AML-193 (cell line): ENCODE data around the gene IL3.

Experiments used
- DNase-seq, 2 experiments: peaks; one replicate each; lab custom pipeline; 2025; lab: John Stamatoyannopoulos, UW

IL3 gene

DNA sequence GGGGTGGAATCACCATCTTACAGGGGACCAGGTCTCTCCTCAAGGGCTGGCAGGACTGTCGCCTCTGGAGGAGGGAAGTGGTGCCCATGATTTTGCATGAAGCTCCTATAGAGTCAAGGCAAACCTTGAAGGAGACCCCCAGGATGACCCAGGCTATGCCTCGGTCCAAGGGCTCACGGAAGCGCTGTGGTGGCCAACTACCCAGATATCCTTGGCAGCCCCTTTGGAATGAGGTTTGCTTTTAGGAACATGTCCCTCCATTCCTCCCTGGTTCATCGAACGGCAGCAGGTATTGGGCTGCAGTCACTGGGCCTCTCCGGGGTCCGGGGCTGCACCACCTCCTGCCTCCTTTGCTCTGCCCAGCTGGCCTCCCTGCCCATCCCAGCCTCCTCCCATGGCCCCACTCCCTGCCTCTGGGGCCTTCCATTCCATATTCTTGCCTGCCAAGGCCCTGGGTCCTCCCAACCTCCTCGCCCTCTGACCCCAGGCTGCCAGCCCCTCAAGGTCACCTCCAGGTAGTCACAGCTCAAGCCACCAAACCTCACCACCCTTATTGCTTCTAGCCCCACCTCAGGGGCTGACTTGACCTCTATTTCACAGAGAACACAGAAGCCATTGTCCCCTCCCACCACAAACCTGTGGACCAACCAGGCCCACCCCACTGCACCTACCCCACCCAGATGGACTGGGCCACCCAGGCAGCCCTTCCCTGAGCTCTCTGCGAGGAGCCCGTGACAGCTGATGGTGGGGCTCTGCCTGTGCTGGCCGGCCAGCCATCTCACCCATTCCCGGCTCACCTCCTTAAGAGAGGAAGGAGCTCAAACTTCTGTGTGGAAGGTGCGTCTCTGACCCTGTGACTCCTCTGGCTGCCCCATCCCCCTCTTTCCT lies 3.6 kb upstream of the IL3 start:
- DNase-seq: no peak

DNA sequence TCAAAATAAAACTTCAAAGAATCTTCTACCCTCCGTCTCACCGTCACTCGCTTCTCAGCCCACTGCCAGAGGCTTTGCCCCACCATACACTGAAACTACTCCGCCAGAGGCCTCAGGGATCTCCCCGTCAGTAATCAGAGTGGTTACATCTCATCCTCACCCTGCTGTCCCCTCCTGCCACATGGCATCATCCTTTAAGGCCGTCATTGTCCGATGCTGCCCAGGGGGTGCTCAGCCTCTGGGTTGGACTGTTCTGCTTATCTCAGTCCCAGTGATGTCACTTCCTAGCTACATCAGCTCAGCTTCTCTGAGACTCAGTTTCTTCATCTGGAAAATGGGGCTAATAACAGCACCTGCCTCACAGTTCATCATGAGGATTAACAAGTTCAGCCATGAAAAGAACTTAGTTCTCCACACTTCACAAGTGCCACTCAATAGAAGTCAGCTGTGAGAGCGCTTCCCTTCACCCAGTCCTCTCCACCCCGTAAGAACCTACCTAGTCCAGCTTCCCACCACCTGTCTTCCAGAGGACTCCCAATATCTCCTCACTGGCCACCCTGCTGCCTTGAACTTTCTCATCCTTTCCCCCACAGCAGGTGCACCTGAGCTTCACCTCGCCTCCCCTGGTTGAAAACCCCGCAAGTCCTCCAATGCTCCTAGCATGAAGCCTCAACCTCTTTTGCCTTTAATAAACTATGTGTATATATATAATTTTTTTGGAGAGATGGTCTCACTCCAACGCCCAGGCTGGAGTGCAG lies 2.8 kb upstream of the IL3 start:
- DNase-seq: no peak

DNA sequence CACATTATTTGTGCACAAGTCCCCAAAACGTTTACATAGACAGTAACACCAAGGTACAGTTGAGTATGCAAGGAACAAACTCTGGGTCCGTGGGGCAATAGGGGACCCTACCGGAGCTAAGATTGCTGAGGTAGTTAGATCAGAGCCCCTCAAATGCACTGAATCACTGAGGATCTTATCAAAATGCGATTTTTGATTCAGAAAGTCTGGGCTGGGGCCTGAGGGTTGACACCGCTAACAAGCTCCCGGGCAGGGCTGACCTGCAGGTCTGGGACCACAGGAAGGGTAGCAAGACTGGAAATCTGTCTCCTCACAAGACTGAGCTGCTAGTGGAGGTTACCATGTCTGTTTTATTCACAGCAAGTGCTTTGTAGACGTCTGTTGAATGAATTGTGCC lies 1.8 kb upstream of the IL3 start:
- no peak for DNase-seq

DNA sequence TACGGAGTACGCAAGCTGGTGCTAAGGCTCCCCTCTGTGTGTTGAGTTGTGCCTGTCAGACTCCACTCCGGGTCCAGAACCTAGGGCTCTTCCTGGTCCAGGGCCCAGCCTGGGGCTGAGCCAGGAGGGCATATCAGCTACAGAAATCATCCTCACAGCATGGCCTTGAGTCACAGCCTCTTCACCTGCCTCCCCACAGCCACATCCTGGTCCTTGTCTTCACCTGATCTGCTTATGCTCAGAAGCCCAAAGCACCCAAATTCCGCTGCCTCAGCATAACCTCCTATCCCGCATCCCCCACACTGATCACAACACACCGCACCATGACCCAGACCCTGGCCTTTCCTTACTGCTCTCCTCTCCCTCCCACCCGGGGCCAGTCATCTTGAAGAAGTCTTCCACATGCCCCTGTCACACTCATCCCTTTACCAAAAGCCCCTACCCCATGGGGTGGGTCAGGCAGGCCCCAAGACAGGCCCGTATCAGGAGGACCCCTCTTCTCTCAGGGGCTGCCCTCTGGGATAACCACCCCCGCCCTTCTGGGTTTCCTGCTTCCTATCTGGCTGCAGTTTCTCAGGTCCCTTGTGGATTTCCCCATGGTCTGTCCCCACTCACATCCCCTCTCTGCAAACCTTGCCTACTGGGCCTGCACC lies 1.3 kb upstream of the IL3 start:
- DNase-seq: no peak

DNA sequence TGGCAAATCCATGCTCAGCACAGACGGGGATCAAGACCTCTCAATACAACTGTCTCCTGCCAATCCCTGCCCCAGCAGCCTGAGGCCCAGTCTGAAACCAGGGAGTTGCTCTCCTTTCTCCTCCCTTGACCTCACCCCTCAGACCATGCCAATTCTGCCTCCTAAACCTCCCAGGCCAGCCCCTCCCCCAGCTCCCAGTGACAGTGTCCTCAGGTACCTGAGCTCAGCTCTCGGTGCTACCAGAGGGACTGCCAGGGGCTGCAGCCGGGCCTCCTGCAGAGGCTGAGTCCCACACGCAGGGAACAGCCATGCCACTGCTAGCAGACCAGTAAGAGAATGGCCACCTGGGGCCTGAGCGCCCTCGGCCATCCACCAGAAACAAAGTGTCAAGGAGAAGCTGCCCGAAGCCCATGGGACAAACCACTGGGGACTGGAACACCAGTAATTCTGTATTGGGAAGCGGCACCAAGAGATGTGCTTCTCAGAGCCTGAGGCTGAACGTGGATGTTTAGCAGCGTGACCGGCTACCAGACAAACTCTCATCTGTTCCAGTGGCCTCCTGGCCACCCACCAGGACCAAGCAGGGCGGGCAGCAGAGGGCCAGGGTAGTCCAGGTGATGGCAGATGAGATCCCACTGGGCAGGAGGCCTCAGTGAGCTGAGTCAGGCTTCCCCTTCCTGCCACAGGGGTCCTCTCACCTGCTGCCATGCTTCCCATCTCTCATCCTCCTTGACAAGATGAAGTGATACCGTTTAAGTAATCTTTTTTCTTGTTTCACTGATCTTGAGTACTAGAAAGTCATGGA lies 557 bp upstream of the IL3 start:
- no peak for DNase-seq

DNA sequence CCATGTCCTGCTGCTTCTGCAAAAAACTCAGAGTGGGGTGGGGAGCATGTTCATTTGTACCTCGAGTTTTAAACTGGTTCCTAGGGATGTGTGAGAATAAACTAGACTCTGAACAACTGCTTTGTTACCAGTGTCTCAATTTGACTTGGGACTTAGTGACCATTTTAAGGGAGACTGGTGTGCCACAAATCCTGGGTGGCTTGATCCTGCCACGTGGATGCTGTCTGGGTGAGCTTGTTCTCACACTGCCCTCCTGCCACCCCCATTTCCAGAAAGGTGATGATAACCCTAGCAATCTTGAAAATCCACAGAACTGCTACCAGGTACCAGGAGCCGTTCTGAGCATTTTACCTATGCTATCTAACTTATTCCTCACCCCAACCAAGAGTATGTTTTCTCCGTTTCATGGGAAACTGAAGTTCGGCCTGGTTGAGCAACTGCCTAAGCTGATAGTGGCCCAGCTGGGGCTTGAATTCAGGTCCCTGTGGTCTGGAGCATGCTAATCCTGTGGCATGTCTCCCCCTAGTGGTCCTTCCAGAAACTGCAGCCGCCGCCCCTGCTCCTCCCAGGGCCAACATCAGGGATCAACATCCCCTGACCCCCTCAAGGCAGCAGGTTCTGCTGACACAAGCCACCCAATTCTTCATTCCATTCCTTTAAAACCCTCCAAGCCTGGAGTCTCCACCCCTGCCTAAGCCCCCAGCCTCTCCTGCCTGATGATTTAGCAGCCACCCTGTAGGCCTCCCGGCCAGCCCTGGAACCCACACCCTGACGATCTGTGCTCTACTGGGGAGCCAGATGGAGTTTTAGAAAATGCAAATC lies 2.8 kb downstream of the IL3 start:
- peak; percentile 23 to 47 for DNase-seq

DNA sequence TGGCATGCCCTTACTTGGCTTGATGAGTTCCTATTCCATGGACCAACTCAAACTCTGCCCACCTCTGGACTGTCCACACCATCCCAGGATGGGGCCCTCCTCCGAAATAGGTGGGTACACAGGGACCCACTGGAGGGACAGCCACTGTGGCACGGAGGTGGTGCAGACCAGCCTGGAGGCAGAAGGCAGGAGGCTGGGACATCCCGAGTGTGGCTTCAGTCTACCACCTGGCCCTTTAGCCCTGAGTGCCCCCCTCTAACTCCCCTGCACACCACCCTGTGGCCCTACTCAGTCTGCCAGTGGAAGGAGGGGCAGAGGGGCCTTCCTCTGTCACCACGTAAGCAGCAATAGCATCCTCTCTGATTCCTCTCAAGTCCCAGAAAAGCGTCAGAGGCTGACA lies 3.7 kb downstream of the IL3 start:
- no peak for DNase-seq

DNA sequence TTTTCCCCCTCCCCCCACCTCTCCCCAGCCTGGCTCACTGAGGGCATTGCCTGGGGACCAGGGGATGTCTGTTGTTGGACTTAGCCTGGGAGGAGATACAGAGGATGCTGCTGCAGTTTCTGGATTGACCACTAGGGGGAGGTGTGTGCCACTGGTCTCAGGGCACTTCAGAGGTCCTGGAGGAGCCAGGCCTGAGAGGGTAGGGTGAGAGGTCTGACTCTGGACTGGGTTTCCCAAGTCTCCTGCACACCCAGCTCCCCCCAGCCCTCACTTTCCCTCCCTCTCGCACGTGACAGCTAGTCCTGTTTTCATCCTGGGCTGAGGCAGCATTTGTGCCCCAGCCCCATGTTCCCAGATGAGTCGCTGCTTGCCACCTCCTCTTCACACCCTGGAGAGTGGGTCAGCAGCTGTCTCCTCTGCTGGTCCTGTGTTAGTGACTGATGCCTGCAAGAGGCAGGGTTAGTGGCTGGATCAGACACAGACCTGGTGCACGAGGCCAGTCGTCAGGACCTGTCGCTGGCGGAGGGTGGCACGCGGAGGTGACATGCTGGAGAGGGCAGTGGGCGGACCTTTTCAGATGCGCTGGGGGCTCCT lies 4.4 kb downstream of the IL3 start:
- peak; percentile 60 to 65 for DNase-seq

DNA sequence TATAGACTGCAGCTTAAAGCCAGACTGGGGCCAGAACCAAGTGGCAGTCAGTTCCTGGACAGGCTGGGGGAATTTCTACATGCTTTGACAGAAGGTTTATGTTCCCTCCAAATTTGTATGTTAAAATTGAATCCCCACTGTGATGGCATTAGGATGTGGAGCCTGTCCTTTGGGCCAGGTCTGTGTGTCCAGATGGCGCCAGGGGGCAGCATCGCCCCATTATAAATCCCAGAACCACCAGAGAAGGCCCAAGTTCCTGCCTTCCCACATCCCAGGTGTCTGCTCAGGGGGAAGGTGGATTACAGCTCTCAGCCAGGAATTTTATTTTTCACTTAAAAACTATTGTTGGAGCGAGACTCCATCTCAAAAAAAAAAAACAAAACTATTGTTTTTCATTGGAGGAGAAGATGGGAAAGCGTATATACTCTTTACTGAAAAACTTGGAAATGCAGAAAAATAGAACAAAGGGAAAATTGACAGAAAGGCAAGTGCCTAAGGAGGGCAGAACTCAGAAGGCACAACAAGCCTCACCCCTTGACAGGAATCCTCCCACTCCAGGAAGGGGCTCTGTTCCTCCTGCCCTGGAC lies 5.0 kb downstream of the IL3 start:
- DNase-seq: peak; percentile 20

DNA sequence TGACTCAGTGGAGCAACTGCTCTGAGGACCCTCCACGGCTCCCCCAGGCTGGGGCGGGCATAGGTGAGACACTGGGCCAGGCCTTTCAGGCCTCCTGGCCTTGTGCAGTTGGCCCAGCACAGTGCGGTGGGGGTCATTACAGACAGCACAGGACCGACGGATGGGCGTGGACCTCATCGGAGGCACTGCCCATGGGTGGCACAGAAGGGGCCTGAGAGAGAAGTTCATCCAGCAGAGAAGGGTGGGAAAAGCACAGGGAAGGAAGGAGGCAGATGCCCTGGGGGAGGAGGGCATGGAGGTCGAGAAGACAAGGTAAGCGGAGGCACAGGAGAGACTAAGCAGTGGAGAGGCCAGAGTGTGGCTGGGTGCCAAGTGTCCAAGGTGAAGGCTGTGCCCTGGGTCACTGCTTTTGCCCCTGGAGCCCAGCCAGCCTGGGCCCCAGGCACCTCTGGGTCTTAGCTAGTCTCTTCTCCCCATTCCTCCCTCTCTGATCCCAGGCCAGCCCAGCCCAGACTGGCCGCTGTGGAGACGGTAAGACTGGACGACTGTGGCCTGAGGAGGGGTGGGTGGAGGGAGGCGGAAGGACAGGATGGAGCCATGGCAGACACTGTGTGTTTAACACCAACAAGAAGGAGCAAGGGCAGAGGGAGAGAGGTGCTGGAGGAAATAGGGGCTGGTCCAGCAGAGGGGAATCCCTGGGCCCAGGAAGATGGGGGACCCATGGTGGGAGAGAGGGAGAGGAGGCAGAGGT lies 5.7 kb downstream of the IL3 start:
- no peak for DNase-seq

DNA sequence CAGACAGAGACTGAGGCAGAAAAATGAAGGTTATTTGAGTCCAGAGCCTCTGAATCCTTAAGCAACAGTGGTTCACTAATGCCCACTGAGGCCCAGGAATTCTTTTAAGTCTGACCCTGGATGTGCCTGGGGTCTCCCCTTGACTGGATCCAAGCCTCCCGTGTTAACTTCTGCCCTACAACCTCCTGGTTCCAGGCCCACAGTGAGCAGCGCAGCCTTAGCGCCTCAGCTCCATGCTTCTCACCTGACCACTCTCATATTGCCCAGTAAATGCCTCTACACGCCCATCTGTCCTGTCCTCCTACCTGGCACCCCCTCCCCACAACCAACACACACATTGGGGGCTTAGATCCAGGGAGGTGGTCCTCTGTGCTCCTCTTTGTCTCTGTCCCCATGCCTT lies 6.4 kb downstream of the IL3 start:
- DNase-seq: no peak

DNA sequence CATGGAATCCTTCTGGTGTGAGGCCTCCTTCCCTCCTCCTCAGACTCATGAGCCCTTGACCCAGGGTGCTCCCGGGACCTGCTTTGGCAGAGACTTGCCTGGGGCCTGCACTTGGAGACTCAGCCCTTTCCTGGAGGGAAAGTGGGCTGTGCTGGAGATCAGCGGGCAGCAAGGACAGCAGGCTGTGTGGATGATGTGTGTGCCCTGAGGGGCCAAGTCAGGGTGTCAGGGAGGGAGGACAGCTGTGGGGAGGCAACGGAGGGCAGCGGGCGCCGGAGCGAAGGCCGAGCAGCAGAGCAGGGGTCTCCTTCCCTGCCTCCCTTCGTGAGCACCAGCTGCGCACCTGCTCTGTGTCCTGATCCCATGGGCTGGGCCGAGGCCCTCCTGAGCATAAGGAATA lies 7.0 kb downstream of the IL3 start:
- no peak for DNase-seq

DNA sequence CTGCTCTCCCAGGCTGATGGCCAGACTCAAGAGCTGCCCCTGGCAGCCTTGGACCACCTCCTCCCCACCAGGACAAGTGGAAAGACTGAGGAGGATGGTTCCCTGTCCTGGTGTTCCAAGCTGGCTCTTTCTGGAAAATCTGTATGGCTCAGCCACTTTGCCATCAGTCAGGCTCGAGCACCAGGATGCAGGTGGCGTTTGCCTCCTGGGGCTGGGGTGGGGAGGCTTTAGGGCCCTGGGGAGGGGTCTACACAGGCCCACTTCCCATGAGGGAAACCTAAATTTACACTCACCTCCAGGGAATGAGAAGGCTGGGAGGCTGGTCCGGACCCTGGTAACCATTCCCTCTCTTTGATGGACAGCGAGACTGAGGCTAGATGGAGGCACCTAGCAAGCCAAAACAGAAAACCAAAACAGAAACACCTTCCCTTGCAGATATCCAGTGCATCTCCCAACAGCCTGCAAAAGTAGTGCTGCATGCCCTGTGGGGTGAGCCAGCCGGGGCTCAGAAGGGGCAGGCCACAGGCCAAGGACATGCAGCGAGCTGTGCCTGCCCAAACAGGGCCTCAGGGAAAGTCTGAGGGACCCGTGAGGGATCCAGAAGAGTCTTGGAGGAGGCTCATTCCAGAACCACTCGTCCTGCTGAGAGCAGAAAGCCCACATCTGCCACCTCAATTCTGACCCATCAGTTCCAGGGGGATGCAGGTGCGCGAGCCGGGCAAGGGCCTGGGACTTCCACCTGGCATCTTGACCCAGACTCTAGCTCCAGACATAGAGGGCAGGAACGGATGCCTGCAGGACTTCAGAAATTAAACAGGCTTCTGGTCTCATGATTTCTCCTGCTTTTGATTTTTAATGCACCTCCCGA lies 7.7 kb downstream of the IL3 start:
- no peak for DNase-seq

DNA sequence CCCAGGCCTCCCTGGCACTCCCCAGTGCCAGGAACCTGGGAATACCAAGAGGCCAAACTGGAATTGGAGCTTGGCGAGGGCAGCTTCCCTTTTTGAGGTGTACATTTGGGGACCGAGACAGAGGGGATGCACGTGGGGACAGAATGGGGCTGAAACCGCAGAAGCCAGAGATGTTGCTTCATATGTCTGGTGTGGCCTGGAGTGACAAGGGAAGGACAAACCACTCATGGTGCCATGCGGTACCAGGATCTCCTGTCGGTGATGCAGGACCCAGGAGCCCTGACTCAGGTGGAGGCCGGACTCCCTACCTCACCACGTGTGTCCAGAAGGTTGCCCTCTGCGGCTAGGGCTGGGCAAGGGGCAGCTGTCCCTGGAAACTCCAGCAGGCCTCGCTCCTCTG lies 9.1 kb downstream of the IL3 start:
- peak; percentile 15 to 28 for DNase-seq

DNA sequence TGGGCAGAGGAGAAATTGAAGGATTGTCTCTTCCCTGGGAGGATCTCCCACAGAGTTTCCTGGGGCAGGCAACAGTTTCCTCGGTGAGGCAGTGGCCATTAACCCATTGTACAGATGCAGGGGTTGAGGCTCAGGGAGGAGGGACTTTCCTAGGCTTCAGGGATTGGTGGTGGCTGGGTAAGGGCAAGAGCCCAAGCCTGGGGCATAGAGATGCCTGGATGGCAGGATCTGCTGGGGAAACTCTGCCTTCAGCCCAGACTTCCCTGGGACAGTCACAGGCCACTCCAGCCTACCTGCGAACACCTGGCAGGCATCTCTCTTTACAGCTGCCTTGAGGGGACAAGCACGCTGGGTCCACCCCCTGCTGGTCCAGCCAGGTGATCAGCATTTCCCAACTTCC lies 9.5 kb downstream of the IL3 start:
- DNase-seq: no peak

DNA sequence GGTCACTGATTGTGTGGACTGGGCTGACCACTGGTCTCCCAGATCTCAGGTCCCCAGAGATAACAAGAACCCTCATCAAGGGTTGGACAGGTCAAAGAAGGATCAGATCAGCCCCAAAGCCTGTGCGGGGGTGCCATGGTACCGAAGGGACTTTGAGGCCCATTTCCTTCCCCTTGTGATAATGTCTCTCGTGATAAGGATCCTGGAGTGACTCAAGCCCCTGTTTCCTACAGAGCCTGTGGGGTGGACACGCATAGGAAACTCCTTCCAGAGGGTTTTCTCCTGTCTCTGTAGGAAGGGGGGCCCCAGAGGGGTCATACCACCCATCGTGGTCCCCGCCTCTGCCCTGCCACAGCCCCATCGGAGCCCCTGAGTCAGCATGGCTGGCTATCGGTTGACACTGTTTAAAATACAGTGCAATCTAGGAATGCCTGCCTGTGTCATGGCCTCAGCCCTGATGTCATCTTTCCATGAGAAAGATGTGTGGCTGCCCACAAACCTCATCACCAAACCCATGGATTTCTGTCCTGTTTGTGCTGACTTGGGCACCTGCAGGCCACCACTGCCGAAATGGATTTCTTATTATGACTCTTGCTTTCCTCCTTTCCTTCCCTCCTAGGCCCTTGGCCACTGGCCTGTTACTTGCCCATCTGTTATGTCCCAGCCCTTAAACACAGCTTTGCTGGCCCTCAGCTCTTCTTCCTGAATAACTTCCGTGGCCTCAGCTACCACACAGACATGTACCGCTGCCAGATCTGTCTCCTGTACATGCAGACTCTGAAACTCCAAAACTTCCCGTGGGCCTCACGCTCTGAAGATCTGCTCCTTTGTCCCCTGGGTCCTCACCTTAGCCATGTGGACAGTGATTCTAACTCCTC lies 10.2 kb downstream of the IL3 start:
- DNase-seq: no peak

DNA sequence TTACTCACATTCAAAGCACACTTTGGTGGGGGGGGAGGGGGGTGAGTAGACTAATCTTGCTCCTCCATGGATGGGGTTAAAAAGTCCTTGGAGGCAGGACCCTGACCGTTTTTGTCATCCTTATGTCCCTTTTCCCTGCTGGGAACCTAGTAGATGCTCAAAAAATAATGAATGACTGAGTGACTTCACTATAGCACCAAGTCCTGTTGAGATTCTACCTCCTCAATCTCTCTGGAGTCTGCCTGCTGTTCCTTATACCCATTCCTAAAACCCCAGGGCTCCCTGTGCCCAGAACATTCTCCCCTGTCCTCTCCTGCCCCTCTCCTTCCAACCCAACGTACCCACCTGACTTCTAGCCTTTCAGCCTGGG lies 10.9 kb downstream of the IL3 start:
- DNase-seq: no peak

DNA sequence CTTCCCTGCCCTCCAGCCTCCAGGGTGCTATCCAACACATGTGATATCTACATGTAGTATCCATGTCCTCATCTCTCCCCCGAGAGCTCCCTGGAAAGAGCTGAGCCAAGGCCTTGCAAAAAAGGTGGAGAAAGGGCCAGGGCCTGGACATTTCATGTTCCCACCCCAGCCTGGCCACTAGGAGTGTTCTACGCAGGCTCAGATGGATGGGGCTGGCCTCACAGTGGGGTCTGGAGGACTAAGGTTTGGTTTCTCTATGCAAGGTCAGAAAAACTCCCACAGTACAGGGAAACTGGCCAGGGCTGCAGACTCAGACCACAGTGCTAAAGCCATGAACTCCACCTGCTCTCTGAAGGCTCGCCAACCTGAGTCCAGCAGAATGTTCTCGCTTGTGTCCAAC lies 11.6 kb downstream of the IL3 start:
- DNase-seq: no peak
